MM.1S (cell line): ENCODE data around the gene ARHGEF10L.
"Not testable (repeated sequence)": the region's sequence is repeated elsewhere in the genome, so short reads cannot be mapped to it uniquely, and the experiment has no call there.

Experiments used
- DNase-seq: peaks from one replicate; pipeline ENCODE4 v3.0.0-alpha.2; 2015
- H2AFZ ChIP-seq: fragments of 300-600 bp; sonication (generic); 2 replicates; pipeline ENCODE4 v1.6.0; 2016; ENCODE audit warnings: antibody characterized with exemption, low read length
- H3F3A ChIP-seq: fragments of 300-600 bp; sonication (generic); 2 replicates; pipeline ENCODE4 v1.6.1; 2016; ENCODE audit warnings: mild to moderate bottlenecking, antibody characterized with exemption, low read length, moderate library complexity, mixed read lengths; ENCODE audit not compliant: insufficient read depth
- H3K27ac ChIP-seq: fragments of 300-600 bp; sonication (generic); 2 replicates; pipeline ENCODE4 v1.5.1; 2016; ENCODE audit warnings: mild to moderate bottlenecking, low read length
- H3K27me3 ChIP-seq: fragments of 300-600 bp; sonication (generic); replicated peaks from 2 replicates; pipeline ENCODE4 v1.6.0; 2016; ENCODE audit warnings: low read length; ENCODE audit not compliant: insufficient read depth
- H3K36me3 ChIP-seq: fragments of 300-600 bp; sonication (generic); replicated peaks from 2 replicates; pipeline ENCODE4 v1.6.1; 2016; ENCODE audit warnings: mild to moderate bottlenecking, low read length, mixed read lengths; ENCODE audit not compliant: insufficient read depth
- H3K4me1 ChIP-seq: fragments of 300-600 bp; sonication (generic); 2 replicates; pipeline ENCODE4 v1.6.1; 2016; ENCODE audit warnings: low read length, mixed read lengths
- H3K4me2 ChIP-seq: fragments of 300-600 bp; sonication (generic); 2 replicates; pipeline ENCODE4 v1.6.0; 2016; ENCODE audit warnings: low read depth, low read length
- H3K4me3 ChIP-seq: fragments of 300-600 bp; sonication (generic); 2 replicates; pipeline ENCODE4 v1.5.1; 2016; ENCODE audit warnings: low read length, mixed read lengths
- H3K79me2 ChIP-seq: fragments of 300-600 bp; sonication (generic); 2 replicates; pipeline ENCODE4 v1.6.1; 2016; ENCODE audit warnings: mixed run types, low read length, mixed read lengths
- H3K9ac ChIP-seq: fragments of 300-600 bp; sonication (generic); 2 replicates; pipeline ENCODE4 v1.6.1; 2016; ENCODE audit warnings: low read length, mixed read lengths
- H3K9me2 ChIP-seq: fragments of 300-600 bp; sonication (generic); replicated peaks from 2 replicates; pipeline ENCODE4 v1.6.1; 2016; ENCODE audit warnings: mild to moderate bottlenecking, low read length, mixed read lengths; ENCODE audit not compliant: insufficient read depth
- H3K9me3 ChIP-seq: fragments of 300-600 bp; sonication (generic); replicated peaks from 2 replicates; pipeline ENCODE4 v1.6.1; 2016; ENCODE audit warnings: mild to moderate bottlenecking, low read length, mixed read lengths; ENCODE audit not compliant: insufficient read depth
- H4K20me1 ChIP-seq: fragments of 300-600 bp; sonication (generic); 2 replicates; pipeline ENCODE4 v1.6.1; 2016; ENCODE audit warnings: mild to moderate bottlenecking, low read length, moderate library complexity, mixed read lengths; ENCODE audit not compliant: insufficient read depth
- CTCF ChIP-seq: fragments of 300-600 bp; sonication (generic); IDR thresholded peaks from 2 replicates; pipeline ENCODE4 v1.5.1; 2016; ENCODE audit warnings: antibody characterized with exemption, low read length, mixed read lengths
- EZH2 ChIP-seq: fragments of 300-600 bp; sonication (generic); optimal IDR thresholded peaks from 2 replicates; pipeline ENCODE3; 2017; ENCODE audit warnings: low read depth, mild to moderate bottlenecking, antibody characterized with exemption, low read length, mixed read lengths
- EZH2phosphoT487 ChIP-seq: fragments of 300-600 bp; sonication (generic); IDR thresholded peaks from 2 replicates; pipeline ENCODE4 v1.6.1; 2018; ENCODE audit warnings: antibody characterized with exemption, low read length

The ARHGEF10L gene

GRCh38 chr1:17502326-17502778, 37.1 kb upstream of the ARHGEF10L start:
- H3K9ac ChIP-seq = no peak overlapping the region
- no peaks in the 10 kb centered on the region for H4K20me1 ChIP-seq
- no peaks in the 10 kb centered on the region for H3F3A ChIP-seq
- no peaks in the 10 kb centered on the region for H3K36me3 ChIP-seq
- H3K4me2 ChIP-seq = no peak overlapping the region
- peak; percentile 73 for DNase-seq
- no peaks in the 10 kb centered on the region for H3K79me2 ChIP-seq
- H2AFZ ChIP-seq = no peak overlapping the region
- H3K27me3 ChIP-seq = peaks cover 72% of the 10 kb centered on the region
- H3K4me1 ChIP-seq = no peaks in the 10 kb centered on the region
- no peak overlapping the region for H3K4me3 ChIP-seq
- no peak for TF ChIP-seq EZH2phosphoT487
- peak; percentile 91 for TF ChIP-seq CTCF
- no peaks in the 10 kb centered on the region for H3K9me3 ChIP-seq
- no peaks in the 10 kb centered on the region for H3K9me2 ChIP-seq
- H3K27ac ChIP-seq = no peak overlapping the region

GRCh38 chr1:17503146-17503545, 36.4 kb upstream of the ARHGEF10L start:
- Histone ChIP-seq H3K36me3 (no peaks in the 10 kb centered on the region), H3K9me3 (no peaks in the 10 kb centered on the region), H3F3A (no peaks in the 10 kb centered on the region), H2AFZ (no peak overlapping the region), H4K20me1 (no peaks in the 10 kb centered on the region), H3K27me3 (peaks cover 71% of the 10 kb centered on the region), H3K79me2 (no peaks in the 10 kb centered on the region), H3K4me1 (no peaks in the 10 kb centered on the region), H3K27ac (no peak overlapping the region), H3K9ac (no peak overlapping the region), H3K4me2 (no peak overlapping the region), H3K9me2 (no peaks in the 10 kb centered on the region), H3K4me3 (no peak overlapping the region)
- TF ChIP-seq EZH2phosphoT487 (no peak), CTCF (no peak), EZH2 (no peak)
- DNase-seq = no peak

GRCh38 chr1:17507200-17507599, 32.3 kb upstream of the ARHGEF10L start:
- not testable (repeated sequence) for H3K9ac ChIP-seq, H3K4me2 ChIP-seq, DNase-seq, H3K4me1 ChIP-seq, H4K20me1 ChIP-seq, H3F3A ChIP-seq, H3K79me2 ChIP-seq, H3K27ac ChIP-seq, H3K4me3 ChIP-seq, H2AFZ ChIP-seq, H3K9me3 ChIP-seq, H3K36me3 ChIP-seq, H3K9me2 ChIP-seq
- H3K27me3 ChIP-seq = peaks cover 71% of the 10 kb centered on the region

GRCh38 chr1:17507915-17508314, 31.6 kb upstream of the ARHGEF10L start:
- no peak overlapping the region for H3K4me3 ChIP-seq
- no peaks in the 10 kb centered on the region for H3K4me1 ChIP-seq
- H3K27ac ChIP-seq = no peak overlapping the region
- H3K9me3 ChIP-seq = no peaks in the 10 kb centered on the region
- no peaks in the 10 kb centered on the region for H3K79me2 ChIP-seq
- no peak overlapping the region for H3K9ac ChIP-seq
- H3K4me2 ChIP-seq = no peak overlapping the region
- no peaks in the 10 kb centered on the region for H3K9me2 ChIP-seq
- H4K20me1 ChIP-seq = no peaks in the 10 kb centered on the region
- no peaks in the 10 kb centered on the region for H3K36me3 ChIP-seq
- no peak overlapping the region for H2AFZ ChIP-seq
- peaks cover 70% of the 10 kb centered on the region for H3K27me3 ChIP-seq
- H3F3A ChIP-seq = no peaks in the 10 kb centered on the region
- TF ChIP-seq EZH2phosphoT487 (no peak), EZH2 (no peak), CTCF (no peak)
- no peak for DNase-seq
